Measurements from ENCODE around the gene KRT3. TPM values are rescaled to one million over a fixed set of nuclear protein-coding genes. Genes with fewer than 3 reads are reported as not detected.
A peak's percentile ranks its signal among the peaks of the same experiment; 100 is the strongest.

Gene KRT3
- not detected in 2 replicates for total RNA-seq (2014; rRNA removed; shearing (Covaris generic))
- not detected in 2 replicates for polyA plus RNA-seq (2015; cell fraction: cytosol; rRNA removed)
- polyA plus RNA-seq (2015; cell fraction: nucleus; rRNA removed), result not detected in 2 replicates

DNA sequence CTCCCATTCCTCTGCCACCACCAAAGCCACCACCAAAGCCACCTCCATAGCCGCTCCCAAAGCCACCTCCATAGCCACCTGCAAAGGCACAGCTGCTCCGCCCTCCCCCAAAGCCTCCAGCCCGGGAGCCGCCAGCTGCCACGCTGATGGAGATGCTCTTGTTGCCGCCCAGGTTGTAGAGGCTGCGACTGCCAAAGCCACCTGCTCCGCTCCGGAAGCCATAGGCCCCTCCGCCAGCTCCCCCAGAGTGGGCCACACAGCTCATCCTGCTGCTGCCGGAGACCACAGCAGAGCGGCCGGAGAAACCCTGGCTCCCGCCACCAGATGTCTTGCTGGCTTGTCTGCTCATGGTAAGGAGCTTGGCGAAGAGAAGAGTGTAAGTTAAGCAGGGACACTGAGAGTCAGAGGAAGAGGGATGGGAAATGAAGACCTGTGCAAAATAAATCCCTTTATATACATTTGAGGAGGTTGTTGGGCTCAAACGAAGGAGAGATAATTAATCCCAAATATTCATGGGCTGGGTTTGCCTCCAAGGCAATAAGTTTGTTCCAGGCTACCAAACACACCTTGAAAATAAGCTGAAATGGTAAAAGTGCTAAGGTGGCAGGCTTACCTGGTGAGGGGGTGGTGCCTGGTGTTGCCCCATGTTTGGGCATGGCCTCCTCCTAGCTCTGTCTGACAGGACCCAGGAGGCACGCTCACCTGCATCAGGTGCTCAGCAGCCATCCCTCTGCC lies at the start of gene KRT3:
Gene KRT3, minus strand, starts transcription at position 424 of the 735 bp plus-strand sequence. Its CDS starts 75 bp downstream, at position 349.
- in situ Hi-C loops (cut with HindIII; ENCODE audit: low pct_unique_long_range_greater_than_20kb, low sequenced_read_pairs), result loop anchor here (25.0 kb wide), 1 partner anchor 159 kb away; no protein-coding TSS in a partner anchor
- DNase-seq (ENCODE audit: low read depth, low spot score), result no peak

GRCh38 chr12:52844386-52844785 lies 48.5 kb upstream of the KRT3 start:
- in situ Hi-C loops (cut with HindIII; ENCODE audit: low pct_unique_long_range_greater_than_20kb, low sequenced_read_pairs), result no loop called here
- DNase-seq (ENCODE audit: low read depth, low spot score), result no peak

DNA sequence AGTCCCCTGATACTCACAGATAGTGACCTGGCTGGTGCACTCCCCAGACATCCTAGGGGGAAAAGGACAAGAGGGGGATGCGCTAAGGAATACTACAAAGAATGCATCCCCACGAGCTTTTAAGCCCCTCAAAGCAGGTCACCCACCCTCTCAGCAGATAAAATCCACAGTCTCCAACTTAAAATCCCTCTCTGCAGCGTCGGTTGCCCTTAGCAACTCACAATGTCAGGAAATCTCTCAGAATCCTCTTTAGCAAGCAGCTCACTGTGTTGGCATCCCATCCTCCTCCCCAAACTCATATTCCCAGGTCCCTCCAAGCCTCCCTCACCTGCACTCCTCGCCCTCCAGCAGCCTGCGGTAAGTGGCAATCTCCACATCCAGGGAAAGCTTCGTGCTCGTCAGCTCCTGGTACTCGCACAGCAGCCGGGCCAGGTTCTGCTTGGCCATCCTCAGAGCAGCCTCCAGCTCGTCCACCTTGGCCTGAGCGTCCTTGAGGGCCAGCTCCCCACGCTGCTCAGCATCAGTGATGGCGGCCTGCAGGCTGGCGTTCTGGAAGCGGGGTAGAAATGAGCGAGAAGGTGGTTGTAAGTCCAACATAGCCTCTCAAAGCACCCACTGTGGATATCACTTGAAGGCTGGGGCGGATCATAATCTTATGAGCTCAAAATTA lies 43.7 kb upstream of the KRT3 start:
- no peak for DNase-seq (ENCODE audit: low read depth, low spot score)
- in situ Hi-C loops (cut with HindIII; ENCODE audit: low pct_unique_long_range_greater_than_20kb, low sequenced_read_pairs), result no loop called here

- in situ Hi-C loops (cut with HindIII; ENCODE audit: low pct_unique_long_range_greater_than_20kb, low sequenced_read_pairs), result no loop called here
Measured at GRCh38 chr12:52838609-52839435, 42.9 kb upstream of the KRT3 start.

GRCh38 chr12:52837781-52838608 lies 42.1 kb upstream of the KRT3 start:
- in situ Hi-C loops (cut with HindIII; ENCODE audit: low pct_unique_long_range_greater_than_20kb, low sequenced_read_pairs), result no loop called here
- no peak for DNase-seq (ENCODE audit: low read depth, low spot score)

More at GRCh38 chr12:52838609-52839435, 42.9 kb upstream of the KRT3 start:
- DNase-seq (ENCODE audit: low read depth, low spot score), result no peak

GRCh38 chr12:52837413-52837741 lies 41.5 kb upstream of the KRT3 start:
- peak; percentile 24 for DNase-seq (ENCODE audit: low read depth, low spot score)

DNA sequence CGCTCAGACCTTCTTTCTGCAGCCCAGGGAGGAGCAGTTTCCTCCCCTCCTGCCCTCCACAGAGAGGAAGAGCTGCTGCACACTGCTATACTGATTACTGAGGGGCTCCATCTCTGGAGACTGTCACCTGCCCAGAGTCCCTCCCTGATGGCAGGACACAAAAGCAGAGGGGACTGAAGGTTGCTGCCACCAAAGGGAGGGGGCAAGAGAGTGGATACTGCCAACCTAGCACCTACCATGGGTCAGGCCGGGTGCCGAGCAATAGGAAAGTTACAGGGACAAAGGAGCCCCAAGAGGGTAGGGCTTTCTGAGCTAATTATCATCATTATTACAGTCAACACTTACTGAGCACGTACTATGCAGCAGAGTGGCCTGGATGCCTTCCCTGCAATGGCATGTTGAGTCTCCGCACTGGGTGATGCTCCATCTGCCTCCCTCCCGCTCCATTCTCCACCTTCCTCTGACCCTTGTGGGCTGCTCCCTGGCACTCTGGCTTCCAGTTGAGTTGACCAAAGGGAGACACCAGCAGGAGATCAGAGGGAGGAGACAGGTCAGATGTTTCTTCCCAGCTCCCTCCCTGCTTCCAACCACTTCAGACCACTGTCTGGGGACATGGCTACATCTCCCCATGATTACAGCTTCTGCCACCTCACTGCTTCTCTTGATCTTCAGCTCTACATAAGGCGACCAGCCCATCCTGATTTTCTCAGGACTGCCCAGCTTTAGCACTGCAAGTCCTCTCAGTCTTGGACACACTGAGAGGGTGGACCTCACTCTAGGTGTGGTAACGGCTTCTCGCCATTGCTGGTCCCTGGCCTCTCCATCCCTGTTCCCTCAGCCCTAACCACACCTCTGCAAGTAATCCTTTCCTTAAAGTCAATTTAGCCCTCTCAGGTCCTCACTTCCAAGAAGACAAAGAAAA lies 40.8 kb upstream of the KRT3 start:
- in situ Hi-C loops (cut with HindIII; ENCODE audit: low pct_unique_long_range_greater_than_20kb, low sequenced_read_pairs), result no loop called here

More at GRCh38 chr12:52837413-52837741, 41.5 kb upstream of the KRT3 start:
- in situ Hi-C loops (cut with HindIII; ENCODE audit: low pct_unique_long_range_greater_than_20kb, low sequenced_read_pairs), result no loop called here

GRCh38 chr12:52836042-52836466 lies 40.1 kb upstream of the KRT3 start:
- DNase-seq (ENCODE audit: low read depth, low spot score), result no peak
- in situ Hi-C loops (cut with HindIII; ENCODE audit: low pct_unique_long_range_greater_than_20kb, low sequenced_read_pairs), result no loop called here

More for the DNA sequence above, 40.8 kb upstream of the KRT3 start:
- no peak for DNase-seq (ENCODE audit: low read depth, low spot score)

DNA sequence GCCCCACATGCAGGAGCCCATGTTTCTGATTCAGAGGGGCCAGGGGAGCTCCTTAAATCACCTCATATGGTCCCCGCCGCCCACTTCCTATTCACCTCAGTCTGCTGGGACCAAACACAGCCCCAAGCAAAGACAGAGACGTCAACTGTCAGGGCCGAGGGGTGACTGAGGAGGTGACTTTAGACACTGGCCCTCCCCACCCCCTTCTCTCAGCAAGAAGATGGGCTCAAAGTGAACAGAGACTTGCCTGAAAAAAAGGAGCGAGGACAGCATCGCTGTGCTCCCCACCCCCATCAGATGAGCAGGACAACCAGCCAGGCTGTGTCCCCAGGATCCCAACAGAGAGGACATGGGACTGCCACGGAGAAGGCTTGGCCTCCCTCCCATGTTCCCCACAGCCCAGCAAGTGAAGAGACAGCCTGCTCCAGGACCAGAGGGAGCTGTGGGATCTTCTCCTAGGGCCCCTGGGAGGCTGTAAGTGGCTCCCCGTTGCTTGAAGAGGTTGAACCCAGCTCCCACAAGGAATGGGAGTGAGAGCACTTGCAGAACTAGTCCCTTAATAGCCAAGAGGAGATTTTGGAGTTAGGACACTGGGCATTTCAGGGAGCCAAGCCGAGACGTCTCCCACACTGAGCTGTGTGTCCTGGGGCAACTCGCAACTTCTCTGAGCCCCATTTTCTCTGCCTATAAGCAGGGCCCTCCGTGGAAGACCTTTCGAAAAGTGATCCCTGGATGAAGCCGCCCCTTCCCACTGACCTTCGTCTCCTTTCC lies 39.5 kb upstream of the KRT3 start:
- no peak for DNase-seq (ENCODE audit: low read depth, low spot score)
- in situ Hi-C loops (cut with HindIII; ENCODE audit: low pct_unique_long_range_greater_than_20kb, low sequenced_read_pairs), result no loop called here

DNA sequence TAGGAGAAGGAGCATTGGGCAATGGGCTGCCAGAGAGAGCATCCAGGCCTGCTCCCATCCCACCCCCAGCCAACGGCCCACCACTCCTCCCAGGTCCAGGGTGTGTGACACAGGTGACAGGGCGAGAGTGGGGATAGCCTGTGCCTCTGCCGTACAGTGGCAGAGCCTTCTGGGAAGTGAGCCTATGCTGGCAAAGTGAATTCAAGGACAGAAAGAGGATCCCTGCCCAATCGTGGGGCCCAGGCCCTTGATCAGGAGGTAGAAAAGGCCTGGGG lies 38.7 kb upstream of the KRT3 start:
- in situ Hi-C loops (cut with HindIII; ENCODE audit: low pct_unique_long_range_greater_than_20kb, low sequenced_read_pairs), result no loop called here
- no peak for DNase-seq (ENCODE audit: low read depth, low spot score)

GRCh38 chr12:52833922-52834726 lies 38.2 kb upstream of the KRT3 start, which contains the start of gene KRT79:
KRT79 (minus strand) TSS chr12:52834311; CDS start chr12:52834260, 51 bp downstream.
- no peak for DNase-seq (ENCODE audit: low read depth, low spot score)

GRCh38 chr12:52832985-52833905 lies 37.3 kb upstream of the KRT3 start:
- no peak for DNase-seq (ENCODE audit: low read depth, low spot score)
- in situ Hi-C loops (cut with HindIII; ENCODE audit: low pct_unique_long_range_greater_than_20kb, low sequenced_read_pairs), result no loop called here

More at GRCh38 chr12:52833922-52834726, 38.2 kb upstream of the KRT3 start, which contains the start of gene KRT79:
- in situ Hi-C loops (cut with HindIII; ENCODE audit: low pct_unique_long_range_greater_than_20kb, low sequenced_read_pairs), result no loop called here

- in situ Hi-C loops (cut with HindIII; ENCODE audit: low pct_unique_long_range_greater_than_20kb, low sequenced_read_pairs), result no loop called here
- no peak for DNase-seq (ENCODE audit: low read depth, low spot score)
Measured at GRCh38 chr12:52832451-52832850, 36.5 kb upstream of the KRT3 start.

GRCh38 chr12:52831251-52831650 lies 35.3 kb upstream of the KRT3 start:
- DNase-seq (ENCODE audit: low read depth, low spot score), result no peak
- in situ Hi-C loops (cut with HindIII; ENCODE audit: low pct_unique_long_range_greater_than_20kb, low sequenced_read_pairs), result no loop called here

Data from SK-MEL-5 (cell line).